Stomach (tissue), 4 donors: ENCODE results near the gene CELF5.

Source experiments
- CTCF ChIP-seq, 7 experiments: fragments of 450-650 bp in 4 of 7; fragments of 200-600 bp in 3 of 7; sonication (generic) in 3 of 7; IDR thresholded peaks; one replicate each; pipeline ENCODE4 v1.5.1; 2016 to 2019; ENCODE audit warnings: antibody characterized with exemption in 7 of 7, control low read depth in 2 of 7, mild to moderate bottlenecking in 1 of 7
- POLR2A ChIP-seq, 4 donors: fragments of 450-650 bp; IDR thresholded peaks; one replicate each; pipeline ENCODE4 v1.6.1; 2016; ENCODE audit warnings: antibody characterized with exemption in 4 of 4, control low read depth in 2 of 4, mild to moderate bottlenecking in 1 of 4, moderate library complexity in 1 of 4

DNA sequence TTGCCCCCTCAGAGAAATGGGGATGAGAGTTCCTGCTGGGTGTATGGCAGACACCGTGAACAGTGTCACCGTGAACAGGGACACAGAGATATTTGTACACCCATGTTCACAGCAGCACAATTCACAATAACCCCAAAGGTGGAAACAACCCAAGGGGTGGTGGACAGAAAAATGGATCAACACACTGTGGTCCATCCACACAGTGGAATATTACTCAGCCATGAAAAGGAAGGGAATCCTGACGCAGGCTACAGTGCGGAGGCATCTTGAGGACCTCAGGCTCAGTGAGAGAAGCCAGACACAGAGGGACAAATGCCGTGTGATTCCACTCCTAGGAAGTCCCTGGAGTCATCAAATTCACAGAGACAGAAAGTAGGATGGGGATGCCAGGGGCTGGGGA, 7.6 kb upstream of the CELF5 start:
- no peak for TF ChIP-seq POLR2A (IDR thresholded peaks at IDR 0.05)
- no peak for TF ChIP-seq CTCF (IDR thresholded peaks at IDR 0.05)
